Endometrial microvascular endothelial cells (primary cell): ENCODE measurements around the gene MAGI2. TPM values are rescaled to one million over a fixed set of nuclear protein-coding genes. Genes with fewer than 3 reads are reported as not detected.
"Not testable (repeated sequence)": the region's sequence is repeated elsewhere in the genome, so short reads cannot be mapped to it uniquely, and the experiment has no call there.

ENCODE experiments used
- in situ Hi-C: cut with HindIII; loops from 2 replicates; pipeline ENCODE4 v1.10.0; 2017; ENCODE audit warnings: low sequenced_read_pairs, low pct_unique_long_range_greater_than_20kb; ENCODE audit errors: inconsistent ontology term
- total RNA-seq: library from RNA; depleted of rRNA; stranded (reverse); fragments of >200 nt; gene quantifications from one replicate; pipeline ENCODE4 v1.2.3, GENCODE V29; 2015; ENCODE audit errors: inconsistent ontology term

Gene MAGI2
- total RNA-seq, 1 donor from 2014 or later, result 0.46 TPM

- in situ Hi-C loops, result no loop called here
Measured at GRCh38 chr7:79036356-79036755, 417.1 kb downstream of the MAGI2 start.

- in situ Hi-C loops, result no loop called here
Measured at GRCh38 chr7:79035858-79036257, 417.6 kb downstream of the MAGI2 start.

GRCh38 chr7:79034730-79035129, 418.7 kb downstream of the MAGI2 start:
- in situ Hi-C loops, result no loop called here

- in situ Hi-C loops, result not testable (repeated sequence)
Measured at GRCh38 chr7:79019711-79020110, 433.8 kb downstream of the MAGI2 start.

GRCh38 chr7:79011921-79012320, 441.5 kb downstream of the MAGI2 start:
- in situ Hi-C loops, result no loop called here

GRCh38 chr7:79009647-79010046, 443.8 kb downstream of the MAGI2 start:
- in situ Hi-C loops, result no loop called here

GRCh38 chr7:79008786-79009185, 444.7 kb downstream of the MAGI2 start:
- in situ Hi-C loops, result no loop called here

GRCh38 chr7:78996013-78996412, 457.5 kb downstream of the MAGI2 start:
- in situ Hi-C loops, result no loop called here

GRCh38 chr7:78993341-78993740, 460.1 kb downstream of the MAGI2 start:
- in situ Hi-C loops, result no loop called here

GRCh38 chr7:78985509-78985908, 468.0 kb downstream of the MAGI2 start:
- in situ Hi-C loops, result no loop called here

GRCh38 chr7:78983483-78983882, 470.0 kb downstream of the MAGI2 start:
- in situ Hi-C loops, result no loop called here

GRCh38 chr7:78970440-78970916, 483.0 kb downstream of the MAGI2 start:
- in situ Hi-C loops, result no loop called here

- in situ Hi-C loops, result no loop called here
Measured at GRCh38 chr7:78968951-78969350, 484.5 kb downstream of the MAGI2 start.

GRCh38 chr7:78967561-78967960, 485.9 kb downstream of the MAGI2 start:
- in situ Hi-C loops, result not testable (repeated sequence)

- in situ Hi-C loops, result no loop called here
Measured at GRCh38 chr7:78967046-78967445, 486.4 kb downstream of the MAGI2 start.

- in situ Hi-C loops, result no loop called here
Measured at GRCh38 chr7:78959477-78959876, 494.0 kb downstream of the MAGI2 start.

GRCh38 chr7:78955329-78955728, 498.1 kb downstream of the MAGI2 start:
- in situ Hi-C loops, result no loop called here

- in situ Hi-C loops, result no loop called here
Measured at GRCh38 chr7:78953726-78954363, 499.6 kb downstream of the MAGI2 start.

GRCh38 chr7:78953090-78953489, 500.4 kb downstream of the MAGI2 start:
- in situ Hi-C loops, result no loop called here

- in situ Hi-C loops, result no loop called here
Measured at GRCh38 chr7:78939669-78940068, 513.8 kb downstream of the MAGI2 start.

GRCh38 chr7:78924581-78924980, 528.9 kb downstream of the MAGI2 start:
- in situ Hi-C loops, result no loop called here
